Ascending aorta (tissue), 2 donors: Measurements from ENCODE around the gene CXCR4. TPM values are rescaled to one million over a fixed set of nuclear protein-coding genes. Genes with fewer than 3 reads are reported as not detected.

ENCODE experiments used
- DNase-seq, 2 donors: peaks; one replicate each; pipeline ENCODE4 v3.0.0-alpha.2; 2019; ENCODE audit warnings: low spot score in 2 of 2
- H3K27ac ChIP-seq, 2 donors: fragments of 200-600 bp; sonication (generic); one replicate each; pipeline ENCODE4 v1.5.1; 2016 to 2017; ENCODE audit warnings: mild to moderate bottlenecking in 1 of 2
- H3K27me3 ChIP-seq: fragments of 200-600 bp; sonication (generic); one replicate; pipeline ENCODE4 v1.5.1; 2017
- H3K36me3 ChIP-seq, 2 donors: fragments of 200-600 bp; sonication (generic); one replicate each; pipeline ENCODE4 v1.5.1; 2016
- H3K4me1 ChIP-seq, 2 donors: fragments of 200-600 bp; sonication (generic); one replicate each; pipeline ENCODE4 v1.5.1; 2016 to 2017; ENCODE audit warnings: mild to moderate bottlenecking in 1 of 2
- H3K4me3 ChIP-seq, 2 donors: fragments of 200-600 bp; sonication (generic); one replicate each; pipeline ENCODE4 v1.5.1; 2016 to 2017; ENCODE audit warnings: mild to moderate bottlenecking in 1 of 2
- H3K9me3 ChIP-seq, 2 donors: fragments of 200-600 bp; sonication (generic); one replicate each; pipeline ENCODE4 v1.5.1; 2016
- CTCF ChIP-seq, 3 experiments: fragments of 200-600 bp in 2 of 3; fragments of 450-650 bp in 1 of 3; sonication (generic) in 2 of 3; IDR thresholded peaks; one replicate each; pipeline ENCODE4 v1.5.1; 2016 to 2019; ENCODE audit warnings: antibody characterized with exemption in 3 of 3, mild to moderate bottlenecking in 1 of 3, moderate library complexity in 1 of 3
- intact Hi-C: fragments of 100-400 bp; cut with DNase I; formaldehyde crosslinking; loops from one replicate; pipeline ENCODE4 v1.15.1; 2023
- total RNA-seq: library from RNA; depleted of rRNA; stranded (reverse); fragments of >200 nt; gene quantifications from one replicate; pipeline ENCODE4 v1.1.0, GENCODE V29; 2016

CXCR4 gene
- total RNA-seq, 1 donor from 2014 or later: 15.5 TPM

- Histone ChIP-seq H3K9me3 (no peaks in the 10 kb centered on the region), H3K27me3 (no peaks in the 10 kb centered on the region), H3K27ac (no peak overlapping the region), H3K36me3 (no peaks in the 10 kb centered on the region), H3K4me3 (no peak overlapping the region), H3K4me1 (peaks cover 0 to 9% of the 10 kb centered on the region in 2 donors)
- intact Hi-C loops: no loop called here
- TF ChIP-seq CTCF (IDR thresholded peaks at IDR 0.05): no peak
- DNase-seq: no peak
Measured at GRCh38 chr2:136112317-136113208, 5.4 kb downstream of the CXCR4 start.

- H3K27me3 ChIP-seq: no peaks in the 10 kb centered on the region
- no peak for DNase-seq
- intact Hi-C loops: no loop called here
Measured at GRCh38 chr2:136111711-136112110, 6.2 kb downstream of the CXCR4 start.

GRCh38 chr2:136110526-136110925, 7.4 kb downstream of the CXCR4 start:
- no peak for TF ChIP-seq CTCF (IDR thresholded peaks at IDR 0.05)
- Histone ChIP-seq H3K36me3 (no peaks in the 10 kb centered on the region), H3K4me1 (no peaks in the 10 kb centered on the region), H3K27me3 (no peaks in the 10 kb centered on the region), H3K9me3 (no peaks in the 10 kb centered on the region), H3K27ac (no peak overlapping the region), H3K4me3 (no peak overlapping the region)
- intact Hi-C loops: no loop called here
- no peak for DNase-seq

More at GRCh38 chr2:136111711-136112110, 6.2 kb downstream of the CXCR4 start:
- Histone ChIP-seq H3K4me3 (no peak overlapping the region), H3K27ac (no peak overlapping the region), H3K36me3 (no peaks in the 10 kb centered on the region), H3K4me1 (peaks cover 0 to 2% of the 10 kb centered on the region in 2 donors), H3K9me3 (no peaks in the 10 kb centered on the region)
- no peak for TF ChIP-seq CTCF (IDR thresholded peaks at IDR 0.05)

GRCh38 chr2:136108463-136108862, 9.5 kb downstream of the CXCR4 start:
- Histone ChIP-seq H3K27ac (no peak overlapping the region), H3K4me1 (no peaks in the 10 kb centered on the region), H3K4me3 (no peak overlapping the region), H3K36me3 (no peaks in the 10 kb centered on the region), H3K27me3 (no peaks in the 10 kb centered on the region), H3K9me3 (no peaks in the 10 kb centered on the region)
- DNase-seq: peak in 1 of 2 donors; percentile 4
- TF ChIP-seq CTCF (IDR thresholded peaks at IDR 0.05): no peak
- intact Hi-C loops: no loop called here

GRCh38 chr2:136107051-136108033, 10.6 kb downstream of the CXCR4 start:
- no peak overlapping the region for H3K27ac ChIP-seq
- no peak for TF ChIP-seq CTCF (IDR thresholded peaks at IDR 0.05)
- H3K9me3 ChIP-seq: no peaks in the 10 kb centered on the region
- intact Hi-C loops: no loop called here
- no peaks in the 10 kb centered on the region for H3K27me3 ChIP-seq
- H3K4me1 ChIP-seq: no peaks in the 10 kb centered on the region
- no peaks in the 10 kb centered on the region for H3K36me3 ChIP-seq
- peak in 1 of 2 donors; percentile 4 for DNase-seq
- H3K4me3 ChIP-seq: no peak overlapping the region
